T-helper 22 cell (primary cell): Measurements from ENCODE around the gene JUP.
"Not testable (repeated sequence)": the region's sequence is repeated elsewhere in the genome, so short reads cannot be mapped to it uniquely, and the experiment has no call there.

Experiments
- DNase-seq: peaks from one replicate; pipeline ENCODE4 v3.0.0-alpha.2; 2020; ENCODE audit warnings: low read depth

Gene JUP

DNA sequence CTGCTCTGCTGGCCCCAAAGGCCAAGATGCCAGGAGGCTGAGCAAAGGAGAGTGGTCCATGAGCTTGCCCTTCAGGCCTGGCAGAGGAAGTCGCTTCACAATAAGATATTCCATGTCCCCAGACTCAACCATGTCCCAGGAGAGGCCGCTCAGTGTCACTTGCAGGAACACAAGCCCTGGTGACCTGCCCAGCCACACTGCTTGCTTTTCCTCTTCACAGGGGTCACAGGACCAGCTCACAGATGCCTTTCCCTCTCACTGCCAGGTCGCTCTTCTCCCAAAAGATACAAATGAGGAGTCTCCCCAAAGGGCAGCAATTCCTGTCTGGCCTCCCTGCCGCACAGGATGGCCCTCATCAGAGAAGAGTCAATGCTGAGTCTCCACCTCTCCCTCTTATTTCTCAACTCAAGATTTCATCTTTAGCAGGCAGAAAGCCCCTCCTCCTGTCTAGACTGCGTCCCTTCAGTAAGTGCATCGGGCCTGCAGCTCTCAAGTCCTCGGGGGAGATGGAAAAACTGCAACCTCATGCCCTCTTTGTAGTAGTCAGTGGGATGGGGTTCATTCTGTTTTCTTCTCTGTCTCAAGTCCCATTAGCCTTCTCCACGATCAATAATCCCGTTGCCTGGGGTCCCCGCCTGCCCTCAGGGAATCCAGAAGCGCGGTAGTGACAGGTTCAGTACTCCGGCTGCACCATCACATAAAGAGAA is 5.0 kb downstream of the JUP start:
- DNase-seq = no peak

DNA sequence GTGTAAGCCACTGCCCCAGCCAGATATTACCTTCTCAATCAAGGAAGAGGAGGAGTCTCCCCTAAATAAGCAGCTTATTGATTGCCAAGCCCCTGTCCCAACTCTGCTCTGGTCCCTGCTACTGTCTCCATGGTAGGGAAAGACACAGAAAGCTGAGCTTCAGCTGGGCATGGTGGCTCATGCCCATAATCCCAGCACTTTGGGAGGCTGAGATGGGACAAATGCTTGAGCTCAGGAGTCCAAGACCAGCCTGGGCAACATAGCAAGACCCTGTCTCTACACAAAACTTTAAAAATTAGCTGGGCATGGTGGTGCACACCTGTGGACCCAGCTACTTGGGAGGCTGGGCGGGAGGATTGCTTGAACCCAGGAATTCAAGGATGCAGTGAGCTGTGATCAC is 6.6 kb downstream of the JUP start:
- DNase-seq = no peak

DNA sequence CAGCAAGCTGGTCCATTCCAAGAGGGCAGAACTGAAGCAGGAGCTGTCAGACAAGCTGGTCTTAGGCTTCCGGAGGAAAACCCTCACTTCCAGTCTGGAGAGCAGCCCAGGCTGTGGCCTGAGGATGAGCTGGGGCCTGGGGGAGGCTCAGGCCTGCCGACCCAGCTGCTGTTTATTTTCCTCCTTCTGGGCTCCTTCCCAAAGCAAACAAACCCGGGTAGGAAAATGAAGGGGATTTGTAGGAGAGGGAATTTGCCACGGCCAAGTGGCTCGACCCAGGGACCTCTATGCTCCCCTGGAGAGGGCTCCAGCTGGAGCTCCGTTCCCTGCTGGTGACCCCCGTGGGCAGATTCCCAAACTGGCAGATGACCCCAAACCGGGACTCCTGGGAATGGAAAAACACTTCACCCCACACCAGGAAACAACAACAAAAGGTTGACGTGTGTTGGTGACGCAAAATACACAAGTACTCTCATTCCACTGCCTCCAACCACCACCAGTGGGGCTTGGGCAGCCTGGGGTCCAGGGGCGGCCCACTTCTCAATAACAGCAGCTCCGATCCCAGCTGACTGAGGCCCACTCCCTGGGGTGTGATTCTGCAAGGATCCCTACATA is 8.8 kb downstream of the JUP start:
- DNase-seq = no peak

DNA sequence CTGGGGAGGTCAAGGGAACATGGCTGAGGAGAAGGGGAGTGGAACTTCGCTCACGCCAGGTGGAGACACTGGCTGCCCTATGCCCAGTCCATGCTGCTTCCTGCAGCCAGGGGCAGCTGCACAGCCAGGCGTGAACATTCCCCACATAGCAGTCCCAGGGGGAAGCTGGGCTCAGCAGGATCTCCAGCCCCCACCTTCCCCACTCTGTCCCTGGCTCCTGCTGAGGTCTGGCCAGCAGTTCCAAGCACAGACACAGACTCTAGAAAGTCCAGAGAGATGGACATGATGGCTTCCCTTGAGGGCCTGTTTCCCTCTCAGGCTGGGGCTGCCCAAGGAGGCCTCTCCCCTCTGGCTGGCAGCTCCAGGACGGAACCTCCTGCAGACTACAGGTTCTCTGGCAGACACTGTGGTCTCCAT is 9.3 kb downstream of the JUP start:
- no peak for DNase-seq

DNA sequence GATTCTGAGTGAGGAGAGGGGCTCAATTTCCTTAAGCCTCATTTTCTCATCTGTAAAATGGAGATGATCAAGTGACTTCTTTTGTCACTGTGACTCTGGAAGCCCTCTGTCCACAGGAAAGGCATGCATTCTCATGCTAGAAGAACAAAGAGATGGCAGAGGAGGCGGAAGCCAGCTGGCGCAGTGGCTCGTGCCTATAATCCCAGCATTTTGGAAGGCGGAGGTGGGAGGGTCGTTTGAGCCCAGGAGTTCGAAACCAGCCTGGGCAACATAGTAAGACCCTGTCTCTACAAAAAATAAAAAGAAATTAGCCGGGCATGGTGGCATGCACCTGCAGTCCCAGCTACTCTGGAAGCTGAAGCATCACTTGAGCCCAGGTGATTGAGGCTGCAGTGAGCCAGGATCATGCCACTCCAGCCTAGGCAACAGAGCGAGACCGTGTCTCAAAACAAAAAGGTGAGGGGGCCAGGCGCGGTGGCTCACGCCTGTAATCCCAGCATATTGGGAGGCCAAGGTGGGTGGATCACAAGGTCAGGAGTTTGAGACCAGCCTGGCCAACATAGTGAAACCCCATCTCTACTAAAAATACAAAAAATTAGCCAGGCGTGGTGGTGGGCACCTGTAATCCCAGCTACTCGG is 10.1 kb downstream of the JUP start:
- DNase-seq = not testable (repeated sequence)

DNA sequence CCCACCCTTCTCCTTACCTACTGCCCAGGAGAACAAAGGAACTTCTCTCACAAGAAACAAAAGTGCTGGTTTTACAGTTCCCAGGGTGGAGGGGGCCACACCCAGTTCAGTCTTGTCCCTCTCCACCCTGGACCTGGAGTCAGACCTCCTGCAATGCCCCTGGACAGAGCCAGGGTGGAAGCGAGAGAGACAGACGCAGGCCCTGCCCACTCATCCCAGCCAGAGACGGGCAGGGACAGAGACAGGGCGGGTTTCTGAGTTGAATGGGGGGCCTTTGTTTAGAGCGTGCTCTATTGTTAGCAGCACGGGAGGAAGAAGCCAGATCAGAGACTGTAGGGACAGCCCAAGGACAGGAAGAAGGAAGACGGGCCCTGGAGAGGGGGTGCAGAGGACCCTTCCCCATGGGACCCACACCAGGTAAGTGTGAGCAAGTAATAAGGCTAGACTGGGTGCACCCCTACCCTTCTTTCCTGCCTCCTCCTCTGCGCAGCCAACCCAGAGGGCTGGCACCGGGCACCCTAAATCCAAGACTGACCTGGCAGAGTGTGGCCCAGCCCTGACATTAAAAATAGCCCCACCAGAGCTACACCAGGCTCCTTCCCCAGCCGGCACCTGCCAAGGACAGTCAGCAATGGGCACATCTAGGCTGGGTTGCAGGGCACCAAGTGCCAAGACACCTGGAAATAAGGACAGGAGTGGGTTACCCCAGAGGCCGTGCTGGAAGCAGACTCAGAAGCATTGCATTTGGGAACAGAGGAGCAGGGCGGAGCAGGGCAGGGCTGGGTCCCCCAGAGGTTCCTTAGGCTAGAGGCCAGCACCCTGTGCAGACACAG is 10.9 kb downstream of the JUP start:
- DNase-seq = no peak

DNA sequence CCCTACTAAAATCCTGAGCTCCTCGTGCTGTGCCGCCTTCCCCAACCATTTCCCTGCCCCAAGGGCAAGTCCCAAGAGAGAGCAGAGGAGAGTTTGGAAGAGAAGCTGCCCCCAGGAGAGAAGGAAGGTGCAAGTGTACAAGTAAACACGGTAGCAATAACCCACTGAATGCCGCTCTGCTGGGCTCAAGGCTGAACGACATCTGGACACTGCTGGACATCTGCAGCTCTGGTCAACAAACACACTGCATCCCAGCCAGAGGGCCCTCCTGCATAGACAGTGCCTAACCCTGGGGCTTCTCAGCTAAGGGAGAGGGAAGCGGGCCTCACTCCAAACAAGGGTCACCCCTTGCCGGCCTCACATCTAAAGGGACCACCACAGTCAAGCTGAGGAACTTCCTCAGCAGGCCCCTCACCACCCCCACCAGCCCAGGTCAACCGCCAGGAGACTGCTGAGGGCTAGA is 12.7 kb downstream of the JUP start:
- DNase-seq = no peak

DNA sequence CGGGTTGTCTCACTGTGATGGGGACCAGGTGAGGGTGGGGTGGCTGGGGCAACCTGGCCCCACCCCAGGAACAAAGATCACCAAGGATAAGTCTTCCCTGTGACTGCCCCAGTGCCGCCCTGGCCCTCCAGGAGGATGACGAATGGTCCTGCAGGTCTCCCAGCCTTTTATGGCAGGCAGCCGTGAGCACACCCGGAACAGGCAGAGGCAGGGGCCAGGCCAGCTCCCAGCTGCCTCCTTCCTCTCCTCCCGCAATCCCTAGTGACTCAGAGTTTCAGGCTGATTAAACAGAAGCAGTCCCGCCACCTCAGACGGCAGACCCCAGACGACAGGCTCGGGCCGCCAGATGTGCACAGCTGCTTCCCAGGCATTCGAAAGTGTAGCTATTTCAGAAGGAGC is 13.3 kb downstream of the JUP start:
- no peak for DNase-seq

DNA sequence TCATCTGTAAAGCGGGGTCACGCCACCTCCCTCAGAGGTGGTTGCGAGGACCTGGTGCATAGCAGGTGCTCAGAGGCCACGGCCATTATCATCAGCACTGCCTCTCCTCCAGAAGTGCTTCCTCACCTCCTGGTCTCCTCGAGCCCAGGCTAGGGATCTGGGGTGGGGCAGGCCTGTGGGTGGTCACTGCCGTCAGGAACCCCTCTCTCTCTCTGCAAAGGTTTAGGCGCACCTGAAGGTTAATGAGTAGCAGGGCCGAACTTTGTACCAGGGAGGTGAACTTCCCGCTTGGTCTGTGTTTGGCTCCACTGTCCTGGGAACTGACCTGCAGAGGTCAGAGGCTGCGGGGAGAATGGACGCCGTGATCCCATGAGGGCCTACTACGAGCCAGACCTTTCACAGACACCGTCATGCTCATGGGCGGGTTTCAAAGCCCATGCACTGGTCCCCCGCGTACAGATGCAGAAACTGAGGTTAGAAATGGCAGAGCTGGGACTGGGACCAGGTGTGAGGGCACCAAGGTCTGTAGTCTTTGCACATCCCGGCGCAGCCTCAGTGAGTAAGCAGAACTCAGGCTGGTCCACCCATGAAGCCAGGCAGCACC is 13.8 kb downstream of the JUP start:
- no peak for DNase-seq

DNA sequence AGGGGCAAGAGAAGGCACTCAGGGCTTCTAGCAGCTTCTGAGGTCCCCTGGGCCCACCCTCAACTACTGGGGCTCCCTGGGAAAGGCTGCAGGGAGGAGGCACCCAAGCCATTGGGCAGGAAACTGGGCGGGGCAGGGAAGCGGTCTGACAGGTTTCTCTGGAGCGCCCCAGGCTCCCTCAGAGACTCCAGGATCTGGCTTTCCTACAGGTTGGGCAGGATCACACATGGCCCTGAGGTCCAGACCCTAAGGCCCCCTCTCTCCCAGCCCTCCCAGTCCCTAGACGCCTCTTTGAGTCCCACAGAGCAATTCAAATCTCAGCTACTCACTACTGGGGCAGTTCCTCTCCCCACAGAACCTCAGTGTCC is 14.3 kb downstream of the JUP start:
- no peak for DNase-seq

DNA sequence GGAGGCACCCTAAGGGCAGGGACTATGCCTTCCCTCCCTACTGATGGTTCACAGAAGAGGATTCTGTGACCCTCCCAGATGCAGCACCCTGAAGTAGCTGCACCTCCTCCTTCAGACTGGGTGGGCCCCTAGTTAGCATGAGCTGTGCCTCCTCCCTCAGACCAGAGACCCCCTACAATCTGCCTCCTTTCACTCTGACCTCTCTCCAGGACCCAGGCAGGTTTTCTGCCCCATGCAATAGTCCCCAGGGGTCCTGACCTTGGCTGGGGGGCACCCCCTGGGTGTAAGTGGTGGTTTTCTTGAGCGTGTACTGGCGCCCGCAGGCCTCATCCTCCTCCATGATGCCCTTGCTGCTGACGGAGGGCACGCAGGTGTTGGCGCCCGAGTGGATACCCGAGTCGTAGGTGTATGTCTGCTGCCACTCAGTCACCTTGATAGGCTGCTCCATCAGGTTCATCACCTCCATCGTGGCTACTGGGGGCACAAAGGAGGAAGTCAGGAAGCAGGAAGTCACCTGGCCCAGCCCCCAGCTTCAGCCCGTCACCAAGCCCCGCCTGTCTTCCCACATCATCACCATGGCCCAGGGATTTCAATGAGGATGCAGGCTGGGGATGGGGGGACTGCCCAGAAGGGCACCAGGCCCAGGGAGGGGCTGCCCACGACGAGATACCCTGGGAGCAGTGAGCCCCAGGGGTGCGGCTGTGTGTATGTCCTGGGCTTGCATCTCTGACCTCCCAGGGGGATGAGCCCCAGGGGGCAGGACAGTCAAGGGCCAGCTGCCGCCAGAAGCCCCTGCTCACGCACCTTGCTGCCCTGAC is 14.9 kb downstream of the JUP start:
- DNase-seq = no peak

DNA sequence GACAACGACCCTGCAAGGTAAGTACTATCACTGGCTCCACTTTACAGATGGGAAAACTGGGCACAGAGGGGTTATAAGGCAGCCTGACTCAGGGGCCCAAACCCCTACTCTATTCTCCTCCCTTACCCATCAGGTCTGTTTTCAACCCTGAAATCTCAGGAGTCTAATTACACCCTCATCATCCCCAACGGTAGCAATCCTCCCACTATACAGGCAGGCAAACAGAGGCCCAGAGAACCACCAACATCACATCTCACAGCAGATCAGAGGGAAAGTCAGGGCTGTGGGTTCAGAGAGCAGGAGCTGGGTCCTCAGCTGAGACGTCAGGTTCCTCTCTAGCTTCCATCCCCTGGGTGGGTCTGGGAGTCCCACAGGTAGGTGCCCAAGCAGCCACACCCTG is 16.5 kb downstream of the JUP start:
- no peak for DNase-seq

DNA sequence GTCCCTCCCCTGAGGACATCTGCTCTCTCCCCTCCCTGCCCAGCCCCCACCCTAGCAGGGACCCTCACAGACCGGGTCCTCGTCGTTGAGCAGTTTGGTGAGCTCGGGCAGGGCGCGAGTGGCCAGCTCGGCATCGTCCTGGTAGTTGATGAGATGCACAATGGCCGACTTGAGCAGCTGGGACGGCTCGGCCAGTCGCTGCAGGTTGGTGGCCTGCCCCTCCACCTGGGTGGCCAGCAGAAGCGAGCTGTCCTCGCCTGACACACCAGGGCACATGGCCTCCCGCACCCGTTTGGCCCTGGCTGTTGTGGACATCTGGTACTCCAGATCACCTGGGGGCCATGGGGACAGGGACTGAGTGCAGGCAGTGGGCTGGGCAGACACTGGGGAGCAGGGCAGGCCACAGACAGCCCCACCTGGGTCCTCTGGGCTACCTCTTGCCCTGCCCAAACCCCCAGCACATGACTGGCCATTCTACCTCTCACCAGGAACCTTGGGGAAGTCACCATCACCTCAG is 17.1 kb downstream of the JUP start:
- no peak for DNase-seq

DNA sequence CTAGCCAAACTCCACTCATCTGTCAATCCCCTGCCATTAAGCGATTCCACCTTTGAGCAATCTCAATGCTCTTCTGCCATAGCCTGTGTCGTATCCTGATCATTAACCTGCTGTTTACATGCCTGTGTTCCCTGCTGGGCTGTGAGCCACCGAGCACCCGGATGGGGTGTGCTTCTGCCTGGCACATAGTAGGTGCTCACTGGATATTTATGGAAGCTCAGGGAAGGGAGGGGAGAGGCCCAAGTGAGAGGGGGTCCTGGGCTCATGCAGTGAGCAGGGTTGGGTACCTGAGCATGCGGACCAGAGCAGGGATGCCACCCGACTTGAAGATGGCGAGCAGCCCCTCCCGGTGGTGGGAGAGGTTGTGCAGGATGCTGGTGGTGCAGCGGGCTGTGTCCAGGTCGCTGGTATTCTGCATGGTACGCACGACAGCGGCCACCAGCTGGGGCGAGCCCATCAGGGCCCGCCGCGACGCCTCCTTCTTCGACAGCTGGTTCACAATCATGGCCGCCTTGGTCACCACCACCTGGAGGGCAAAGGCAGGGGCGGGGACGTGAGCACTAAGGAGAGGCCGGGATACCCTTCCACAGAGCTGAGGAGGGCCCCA is 17.7 kb downstream of the JUP start:
- no peak for DNase-seq

DNA sequence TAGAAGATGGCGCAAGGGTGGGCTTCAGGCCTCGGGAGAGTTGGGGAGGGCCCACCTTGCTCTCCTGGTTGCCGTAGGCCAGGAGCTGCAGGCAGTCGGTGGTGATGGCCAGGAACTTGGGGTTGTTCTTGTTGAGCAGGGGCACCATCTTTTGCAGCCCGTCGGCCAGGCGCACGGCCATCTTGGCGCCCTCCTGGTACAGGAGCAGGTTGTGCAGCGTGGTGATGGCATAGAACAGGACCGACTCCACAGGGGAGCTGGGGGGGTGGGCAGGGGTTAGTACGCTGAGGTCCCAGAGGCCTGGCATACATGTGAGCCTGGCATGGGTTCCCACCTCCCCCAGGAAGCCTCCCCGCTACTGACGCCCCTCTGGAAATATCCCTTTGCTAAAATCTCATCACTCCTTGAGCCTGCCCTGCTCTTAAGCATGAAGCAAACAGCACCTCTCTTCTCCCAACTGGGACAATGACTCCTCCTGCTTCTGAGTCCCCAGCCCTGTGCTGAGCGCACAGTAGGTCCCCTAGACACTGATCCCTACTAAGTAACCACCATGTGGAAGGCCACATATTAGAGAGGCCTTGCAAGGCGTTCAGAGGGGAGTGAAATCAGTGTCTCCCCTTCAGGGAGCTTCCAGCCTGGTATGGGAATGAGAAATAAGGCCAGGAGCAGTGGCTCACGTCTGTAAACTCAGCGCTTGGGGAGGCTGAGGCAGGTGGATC is 19.0 kb downstream of the JUP start:
- no peak for DNase-seq

DNA sequence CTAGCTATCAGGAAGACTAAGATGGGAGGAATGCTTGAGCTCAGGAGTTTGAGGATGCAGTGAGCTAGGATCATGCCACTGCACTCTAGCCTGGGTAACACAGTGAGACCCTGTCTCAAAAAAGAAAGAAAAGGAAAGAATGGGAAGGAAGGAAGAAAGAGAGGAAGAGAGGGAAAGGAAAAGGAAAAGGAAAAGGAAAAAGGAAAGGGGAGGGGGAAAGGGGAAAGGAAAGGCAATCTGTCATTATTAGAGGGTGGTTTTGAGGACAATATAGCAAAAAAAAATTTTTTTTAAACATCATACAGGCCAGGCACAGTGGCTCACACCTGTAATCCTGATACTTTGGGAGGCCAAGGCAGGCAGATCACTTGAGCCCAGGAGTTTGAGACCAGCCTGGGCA is 20.4 kb downstream of the JUP start:
- no peak for DNase-seq

DNA sequence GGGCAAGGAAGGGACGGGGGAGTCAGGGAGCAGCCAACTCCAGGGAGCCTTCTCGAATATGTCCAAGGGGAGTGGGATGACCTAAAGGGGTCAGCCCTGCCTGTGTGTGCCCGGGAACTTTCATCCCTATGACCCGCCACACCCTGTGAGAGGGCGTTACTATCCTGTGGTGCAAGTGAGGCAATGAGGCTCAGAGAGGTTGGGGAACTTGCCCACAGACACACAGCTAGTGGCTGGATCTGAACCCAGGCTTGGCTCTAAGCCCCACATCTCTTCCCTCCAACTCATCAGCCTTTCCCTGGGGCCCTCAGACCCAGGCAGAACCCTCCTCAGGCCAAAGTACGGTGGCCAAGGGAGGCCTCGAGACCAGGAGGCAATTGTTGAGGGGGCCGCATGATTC is 23.2 kb downstream of the JUP start:
- DNase-seq = no peak

DNA sequence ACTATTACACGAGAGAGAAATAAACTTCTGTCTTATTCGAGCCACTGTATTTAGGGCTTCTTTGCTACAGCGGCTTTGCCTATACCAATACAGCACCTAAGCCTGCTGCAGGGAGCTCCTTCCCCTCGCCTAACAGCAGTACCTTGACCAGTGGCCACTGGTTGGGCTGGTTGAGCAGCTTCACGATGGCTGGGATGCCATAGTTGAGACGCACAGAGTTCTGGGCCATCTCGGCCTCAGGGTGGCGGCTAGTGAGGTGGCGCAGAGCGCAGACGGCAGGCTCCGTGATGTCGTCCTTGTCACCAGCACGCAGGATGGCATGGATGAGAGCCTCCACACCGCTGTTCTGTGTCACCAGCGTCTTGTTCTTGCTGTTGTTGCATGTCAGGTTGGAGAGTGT is 23.7 kb downstream of the JUP start:
- no peak for DNase-seq

DNA sequence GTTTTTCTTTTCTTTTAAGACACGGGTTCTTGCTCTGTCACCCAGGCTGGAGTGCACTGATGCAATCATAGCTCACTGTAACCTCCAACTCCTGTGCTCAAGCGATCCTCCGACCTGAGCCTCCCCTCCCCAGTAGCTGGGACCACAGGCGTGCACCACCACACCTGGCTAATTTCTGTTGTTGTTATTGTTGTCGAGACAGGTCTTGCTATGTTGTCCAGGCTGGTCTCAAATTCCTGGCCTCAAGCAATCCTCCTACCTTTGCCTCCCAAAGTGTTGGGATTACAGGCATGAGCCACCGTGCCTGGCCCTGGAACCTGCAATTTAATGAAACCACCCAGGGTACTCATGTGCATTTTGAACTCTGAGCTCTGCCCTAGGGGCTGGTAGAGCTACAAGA is 24.1 kb downstream of the JUP start:
- DNase-seq = no peak

DNA sequence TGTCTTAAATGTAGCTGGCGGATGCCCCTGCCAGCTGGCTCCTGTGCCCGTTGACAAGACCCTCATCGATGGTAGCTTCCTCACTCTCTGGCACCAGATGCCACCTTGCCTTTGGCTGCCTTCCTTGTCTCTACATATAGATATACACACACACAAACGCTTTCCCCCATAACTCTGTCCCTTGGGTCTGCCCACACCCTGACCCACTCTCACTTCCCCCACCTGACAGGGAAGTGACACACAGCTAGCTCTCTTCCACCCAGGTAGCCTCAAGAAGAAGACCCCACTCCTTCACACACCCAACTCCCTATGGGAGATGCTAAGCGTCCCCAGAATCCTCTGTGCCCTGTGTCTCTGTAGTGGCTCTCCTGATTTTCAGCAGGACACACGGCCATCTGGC is 25.6 kb downstream of the JUP start:
- DNase-seq = no peak
